GM12892 (cell line): ENCODE results near the gene JADE3.

Experiments used
- POLR2A ChIP-seq: IDR thresholded peaks from 2 replicates; pipeline ENCODE4 v1.6.1; 2011; ENCODE audit warnings: low read depth, low read length, control low read depth
- POLR2AphosphoS5 ChIP-seq: IDR thresholded peaks from 2 replicates; pipeline ENCODE4 v1.6.1; 2011; ENCODE audit warnings: low read depth, low read length, control low read depth

DNA sequence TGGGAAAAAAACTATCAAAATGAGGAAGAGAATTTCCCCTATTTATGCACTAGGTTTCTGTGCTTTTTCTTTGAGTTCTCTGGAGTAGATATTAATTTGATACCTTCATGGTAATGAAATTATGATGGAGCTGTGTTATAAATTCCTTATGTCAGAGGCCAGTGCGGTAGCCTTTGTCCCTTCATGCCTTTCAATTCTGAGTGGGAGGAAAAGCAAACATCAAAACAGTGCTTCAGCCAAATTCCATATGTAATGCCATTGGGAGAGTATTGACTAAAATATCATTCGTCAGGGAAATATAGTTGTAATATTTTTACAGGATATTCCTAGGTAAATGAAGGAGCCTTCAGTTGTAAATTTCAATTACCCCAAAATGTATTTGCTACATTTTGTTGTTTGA lies 148.5 kb downstream of the JADE3 start:
- TF ChIP-seq POLR2A (no peak), POLR2AphosphoS5 (no peak)
